H1 (cell line): Measurements from ENCODE around the gene CRACDL.

ENCODE experiments used
- CEBPB ChIP-seq: IDR thresholded peaks from 2 replicates; pipeline ENCODE4 v1.6.1; 2012; ENCODE audit warnings: low read depth, low read length
- CTCF ChIP-seq, 3 experiments: IDR thresholded peaks; 1 replicate in 2 of 3; 2 replicates in 1 of 3; pipeline versions ENCODE4 v1.5.1 to v1.6.1; 2011; ENCODE audit warnings: low read length in 3 of 3, mild to moderate bottlenecking in 3 of 3, inconsistent platforms in 2 of 3, low read depth in 1 of 3, moderate library complexity in 1 of 3; ENCODE audit not compliant: insufficient read depth in 1 of 3; ENCODE audit errors: control extremely low read depth in 1 of 3
- EGR1 ChIP-seq: IDR thresholded peaks from 2 replicates; pipeline ENCODE4 v1.6.1; 2011; ENCODE audit warnings: low read depth, low read length, borderline replicate concordance
- EP300 ChIP-seq, 2 experiments: IDR thresholded peaks; 1 replicate in 1 of 2; 2 replicates in 1 of 2; pipeline ENCODE4 v1.6.1; 2011 to 2012; ENCODE audit warnings: low read depth in 2 of 2, low read length in 2 of 2, mild to moderate bottlenecking in 2 of 2, borderline replicate concordance in 1 of 2, inconsistent platforms in 1 of 2, moderate library complexity in 1 of 2
- NRF1 ChIP-seq: IDR thresholded peaks from 2 replicates; pipeline ENCODE4 v1.6.1; 2011; ENCODE audit warnings: mild to moderate bottlenecking, low read depth, low read length, improper control_type of control experiment
- POLR2A ChIP-seq, 2 experiments: IDR thresholded peaks; 1 replicate in 1 of 2; 2 replicates in 1 of 2; pipeline ENCODE4 v1.6.1; 2011; ENCODE audit warnings: low read depth in 2 of 2, low read length in 2 of 2, mild to moderate bottlenecking in 2 of 2; ENCODE audit errors: control extremely low read depth in 1 of 2

- no peak for TF ChIP-seq POLR2A (IDR thresholded peaks at IDR 0.05; ENCODE audit: control extremely low read depth in 1 of 2, low read depth in 2 of 2, low read length in 2 of 2)
- TF ChIP-seq CEBPB, result no peak
- TF ChIP-seq EP300 (IDR thresholded peaks at IDR 0.05; ENCODE audit: borderline replicate concordance in 1 of 2, low read depth in 2 of 2, low read length in 2 of 2), result no peak
- TF ChIP-seq EGR1, result no peak
- TF ChIP-seq CTCF (IDR thresholded peaks at IDR 0.05; ENCODE audit: control extremely low read depth in 1 of 3, insufficient read depth in 1 of 3, low read depth in 1 of 3, low read length in 3 of 3), result no peak
- no peak for TF ChIP-seq NRF1
Observed at GRCh38 chr2:98787700-98788099, 148.3 kb downstream of the CRACDL start.
